GM12892 (cell line): ENCODE data around the gene MGAT5.

ENCODE experiments used
- POLR2A ChIP-seq: IDR thresholded peaks from 2 replicates; pipeline ENCODE4 v1.6.1; 2011; ENCODE audit warnings: low read depth, low read length, control low read depth
- POLR2AphosphoS5 ChIP-seq: IDR thresholded peaks from 2 replicates; pipeline ENCODE4 v1.6.1; 2011; ENCODE audit warnings: low read depth, low read length, control low read depth
- TAF1 ChIP-seq: IDR thresholded peaks from 2 replicates; pipeline ENCODE4 v1.6.1; 2011; ENCODE audit warnings: low read depth, mild to moderate bottlenecking, control low read depth, low read length, borderline replicate concordance

- TF ChIP-seq POLR2A (no peak), POLR2AphosphoS5 (no peak), TAF1 (no peak)
These were observed 47.8 kb upstream of the MGAT5 start for GRCh38 chr2:134206031-134206430.
